ENCODE measurements around the gene CAGE1.
"Not testable (repeated sequence)": the region's sequence is repeated elsewhere in the genome, so short reads cannot be mapped to it uniquely, and the experiment has no call there.

The CAGE1 gene

DNA sequence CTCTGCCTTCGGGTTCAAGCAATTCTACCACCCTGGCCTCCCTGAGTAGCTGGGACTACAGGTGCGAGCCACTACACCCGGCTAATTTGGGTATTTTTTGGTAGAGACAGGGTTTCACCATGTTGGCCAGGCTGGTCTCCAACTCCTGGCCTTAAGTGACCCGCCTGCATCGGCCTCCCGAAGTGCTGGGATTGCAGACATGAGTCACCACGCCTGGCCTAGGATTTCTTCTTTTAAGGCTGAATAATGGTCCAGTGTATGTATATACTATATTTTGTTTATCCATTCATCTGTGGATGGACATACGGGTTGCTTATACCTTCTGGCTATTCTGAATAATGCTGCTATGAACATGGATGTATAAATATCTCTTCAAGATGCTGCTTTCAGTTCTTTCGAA lies 17.2 kb upstream of the CAGE1 start:
- no peak for DNase-seq

DNA sequence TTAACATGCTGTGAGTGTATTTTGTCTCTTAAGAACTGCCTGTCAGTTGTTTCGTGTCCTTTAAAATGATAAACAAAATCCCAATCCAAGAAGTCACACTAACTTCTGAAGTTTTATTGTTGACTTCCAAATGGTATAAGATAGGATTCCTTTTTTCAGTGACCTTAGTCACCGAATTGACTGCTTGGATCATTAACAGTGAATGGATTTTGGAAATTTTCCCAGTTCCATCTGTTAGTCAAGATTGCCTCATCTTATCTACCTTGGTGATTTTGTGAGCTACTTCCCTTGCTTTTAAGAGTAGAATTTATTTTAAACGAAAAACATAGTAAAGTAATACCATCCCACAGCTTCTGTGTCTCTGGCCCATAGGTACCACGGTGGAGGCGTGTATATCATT lies 15.0 kb upstream of the CAGE1 start:
- no peak for DNase-seq

DNA sequence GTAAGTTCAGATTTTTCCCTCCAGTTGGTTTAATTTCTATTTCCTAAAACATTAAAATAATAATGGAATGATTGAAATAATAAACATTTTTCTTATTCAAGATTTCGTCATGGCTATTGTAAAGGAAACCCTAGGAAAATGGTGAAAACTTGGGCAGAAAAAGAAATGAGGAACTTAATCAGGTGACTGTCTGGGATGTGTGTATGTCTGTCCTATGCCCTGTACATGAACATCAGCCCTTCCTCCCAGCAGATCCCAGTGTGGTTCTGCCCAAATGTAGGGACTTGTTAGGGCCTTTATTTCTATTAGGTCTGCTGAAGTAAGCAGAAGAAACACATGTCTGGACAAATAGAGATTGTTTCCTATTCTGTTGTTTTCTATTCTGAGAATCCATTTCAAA lies 13.2 kb upstream of the CAGE1 start:
- DNase-seq, result no peak

DNA sequence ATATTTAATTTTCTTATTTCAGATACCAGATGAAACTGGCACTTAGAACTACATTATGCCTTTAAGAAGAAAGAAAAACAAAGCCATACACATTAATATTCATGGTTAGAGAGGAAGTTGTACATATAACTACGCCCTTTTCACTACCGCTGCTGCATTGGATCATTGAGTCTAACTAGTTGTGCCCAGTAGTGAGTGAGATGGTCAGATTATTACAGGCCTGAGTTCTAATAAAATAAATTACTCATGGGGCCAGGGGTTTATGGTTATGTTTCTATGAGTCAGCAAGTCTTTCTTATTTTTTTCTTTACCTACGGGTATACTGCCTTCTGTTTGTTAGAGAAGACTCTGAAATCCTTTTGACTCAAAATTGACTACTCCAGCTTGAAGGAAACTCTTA lies 11.5 kb upstream of the CAGE1 start:
- DNase-seq, result no peak

DNA sequence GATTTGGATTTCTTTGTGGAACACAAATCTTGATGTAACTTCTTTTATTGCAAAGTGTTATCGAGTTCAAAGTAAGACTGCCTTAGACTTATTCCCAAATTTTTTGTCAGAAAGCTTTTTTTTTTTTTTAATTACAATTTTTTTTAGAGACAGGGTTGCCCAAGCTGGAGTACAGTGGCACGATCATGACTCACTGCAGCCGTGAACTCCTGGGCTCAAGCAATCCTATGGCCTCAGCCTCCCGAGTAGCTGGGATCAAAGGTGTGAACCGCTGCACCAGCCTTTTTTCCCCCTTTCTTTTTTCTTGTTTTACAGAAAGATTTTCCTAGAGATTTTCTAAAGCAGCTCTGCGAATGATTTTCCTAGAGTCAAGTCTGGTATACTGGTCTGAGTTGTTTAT lies 2.9 kb upstream of the CAGE1 start:
- no peak for DNase-seq

DNA sequence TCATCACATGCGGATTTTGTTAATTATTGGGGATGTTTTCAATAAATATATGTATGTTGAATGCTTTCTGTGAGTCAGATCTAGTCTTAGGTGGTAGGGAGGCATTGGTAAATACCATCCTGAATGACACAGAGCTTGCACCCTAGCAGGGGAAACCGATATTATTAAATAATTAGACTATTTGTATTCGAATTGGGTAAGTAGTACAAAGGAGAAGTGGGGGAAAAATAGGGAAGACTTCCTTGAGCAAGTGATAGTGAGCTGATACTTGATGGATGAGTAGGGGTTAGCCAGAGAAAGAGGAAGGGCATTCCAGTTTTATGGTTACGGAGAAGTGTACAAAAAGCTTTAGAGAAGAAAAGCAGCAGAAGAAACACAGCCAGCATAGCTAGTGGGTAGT lies 1.6 kb upstream of the CAGE1 start:
- no peak for DNase-seq

DNA sequence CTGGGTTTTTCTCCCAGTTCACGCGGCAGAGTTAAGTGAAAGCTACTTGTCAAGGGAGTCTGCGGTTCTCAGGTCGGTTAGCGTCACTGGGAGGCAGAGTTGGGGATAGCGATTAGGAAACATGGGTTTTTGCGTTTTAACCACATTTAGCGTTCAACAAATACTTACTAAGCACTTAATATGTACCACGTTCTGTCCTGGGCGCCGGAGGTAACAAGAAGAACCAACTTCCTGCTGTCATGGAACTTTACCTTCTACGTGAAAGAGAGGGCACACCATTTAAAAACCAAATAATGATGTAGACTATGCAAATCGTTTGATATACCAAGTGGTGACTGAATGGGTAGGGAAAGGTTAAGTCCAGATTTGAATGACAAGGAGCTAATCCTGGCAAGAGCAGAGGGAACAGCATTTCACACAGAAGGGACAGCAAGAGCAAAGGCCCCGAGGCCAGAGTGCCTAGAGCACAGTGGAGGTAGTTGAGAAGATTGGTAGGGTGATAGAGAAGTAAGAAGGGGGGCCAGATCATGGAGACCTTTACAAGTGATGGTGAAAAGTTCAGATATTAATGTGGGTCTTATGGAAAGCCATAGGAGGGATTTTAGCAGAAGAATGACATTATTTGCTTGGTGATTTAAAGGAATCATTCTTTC lies 810 bp upstream of the CAGE1 start:
- peak; percentile 36 for DNase-seq

DNA sequence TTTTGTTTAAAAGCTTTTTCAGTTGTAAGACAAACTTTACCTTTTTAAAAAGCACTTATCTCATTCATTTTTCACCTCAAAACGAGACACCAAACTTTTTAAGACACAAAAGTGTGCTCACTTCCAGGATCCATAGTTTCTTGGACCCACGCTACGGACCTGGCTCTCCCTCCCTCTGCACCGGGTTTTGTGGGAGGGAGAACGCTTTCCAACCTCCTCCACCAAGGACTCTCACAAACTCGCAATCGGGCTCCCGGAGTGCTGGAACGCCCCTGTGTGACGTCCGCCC lies 436 bp downstream of the CAGE1 start:
- DNase-seq, result no peak

DNA sequence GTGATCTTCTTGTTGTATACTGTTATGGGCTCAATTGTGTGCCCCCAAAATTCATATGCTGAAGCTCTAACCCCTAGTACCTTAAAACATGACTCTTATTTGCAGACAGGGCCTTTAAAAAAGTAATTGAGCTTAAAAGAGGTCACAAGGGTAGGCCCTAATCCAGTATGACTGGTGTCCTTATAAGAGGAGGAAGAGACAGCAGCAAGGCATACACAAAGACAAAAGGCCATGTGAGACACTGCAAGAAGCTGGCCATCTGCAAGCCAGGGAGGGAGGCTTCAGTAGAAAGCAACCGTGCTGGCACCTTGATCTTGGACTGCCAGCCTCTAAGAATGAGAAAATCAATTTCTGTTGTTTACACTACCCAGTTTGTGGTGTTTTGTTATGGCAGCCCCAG lies 8.4 kb downstream of the CAGE1 start:
- DNase-seq, result no peak

DNA sequence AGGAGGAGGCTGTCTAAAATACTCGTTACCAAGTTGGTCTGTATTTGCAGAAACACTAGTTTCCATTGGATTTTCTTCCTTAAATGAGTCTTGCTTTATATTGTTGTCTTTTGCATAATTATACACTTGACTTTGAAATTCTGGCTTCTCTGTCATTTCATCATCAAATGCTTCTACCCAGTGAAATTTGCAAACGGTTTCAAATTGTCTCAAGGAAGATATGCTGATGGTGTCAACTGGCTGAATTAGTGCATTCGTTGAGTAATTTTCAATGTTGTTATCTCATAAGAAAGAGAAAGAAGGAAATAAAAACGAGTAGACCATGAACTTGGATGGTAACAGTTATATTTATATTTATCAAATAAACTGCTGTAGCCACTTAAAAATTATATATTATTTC lies 10.8 kb downstream of the CAGE1 start:
- no peak for DNase-seq

DNA sequence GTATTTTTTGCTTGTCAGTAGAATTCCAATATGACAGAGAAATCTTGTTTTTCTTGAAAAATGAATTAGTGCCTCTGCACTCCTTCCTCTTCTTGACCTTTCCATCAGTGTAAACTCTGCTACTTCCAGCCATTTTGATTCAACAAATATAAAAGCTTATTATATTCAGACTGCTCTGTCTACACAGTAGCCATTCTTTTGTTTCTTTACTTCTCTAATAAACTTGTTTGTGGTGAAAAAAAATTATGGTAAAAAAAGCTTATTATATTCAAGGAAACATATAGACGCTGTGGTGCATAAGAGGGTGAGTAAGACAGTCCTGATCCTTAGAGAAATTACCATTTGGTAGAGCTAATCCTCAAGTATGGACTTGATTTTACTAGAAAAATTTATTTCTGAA lies 11.6 kb downstream of the CAGE1 start:
- DNase-seq, result no peak

DNA sequence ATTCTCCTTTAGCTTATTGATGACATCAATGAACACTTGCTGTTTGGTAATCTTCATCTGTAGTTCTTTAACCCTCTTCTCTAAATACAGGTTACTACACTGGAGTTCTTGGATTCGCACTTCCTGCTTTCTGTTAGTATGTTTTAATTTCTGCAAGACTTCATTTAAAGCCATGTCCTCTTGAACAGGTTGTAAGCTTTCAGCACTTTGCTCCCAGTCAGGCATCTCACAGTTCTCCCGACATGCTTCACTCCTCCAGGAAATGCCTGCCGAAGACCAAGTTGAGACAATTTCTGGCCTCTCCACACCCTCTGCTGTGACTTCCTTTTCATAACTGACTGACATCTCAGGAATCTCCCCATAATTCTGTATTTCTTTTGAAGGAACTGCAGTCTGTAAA lies 15.8 kb downstream of the CAGE1 start:
- no peak for DNase-seq

DNA sequence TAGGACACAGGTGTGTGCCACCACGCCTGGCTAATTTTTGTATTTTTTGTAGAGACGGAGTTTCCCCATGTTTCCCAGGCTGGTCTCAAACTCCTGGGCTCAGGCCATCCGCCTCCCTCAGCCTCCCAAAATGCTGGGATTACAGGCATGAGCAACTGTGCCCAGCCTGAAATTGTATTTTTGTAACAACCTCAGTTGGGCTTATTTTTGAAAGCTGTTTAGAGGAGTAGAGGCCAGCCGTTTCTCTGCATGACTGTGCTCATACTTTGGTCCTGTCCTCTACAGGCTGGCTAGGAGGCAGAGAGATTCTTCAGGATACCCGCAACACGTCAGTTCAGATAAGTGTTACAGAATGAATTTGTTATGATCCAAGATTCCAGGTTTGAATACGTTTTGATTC lies 22.1 kb downstream of the CAGE1 start:
- DNase-seq, result no peak

DNA sequence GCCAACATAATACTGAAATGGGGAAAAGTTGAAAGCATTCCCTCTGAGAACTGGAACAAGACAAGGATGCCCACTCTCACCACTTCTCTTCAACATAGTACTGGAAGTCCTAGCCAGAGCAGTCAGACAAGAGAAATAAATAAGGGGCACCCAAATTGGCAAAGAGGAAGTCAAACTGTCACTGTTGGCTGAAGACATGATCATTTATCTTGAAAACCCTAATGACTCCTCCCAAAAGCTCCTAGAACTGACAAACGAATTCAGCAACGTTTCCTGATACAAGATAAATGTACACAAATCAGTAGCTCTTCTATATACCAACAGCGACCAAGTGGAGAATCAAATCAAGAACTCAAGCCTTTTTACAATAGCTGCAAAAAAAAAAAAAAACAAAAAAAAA lies 37.6 kb downstream of the CAGE1 start:
- not testable (repeated sequence) for DNase-seq

DNA sequence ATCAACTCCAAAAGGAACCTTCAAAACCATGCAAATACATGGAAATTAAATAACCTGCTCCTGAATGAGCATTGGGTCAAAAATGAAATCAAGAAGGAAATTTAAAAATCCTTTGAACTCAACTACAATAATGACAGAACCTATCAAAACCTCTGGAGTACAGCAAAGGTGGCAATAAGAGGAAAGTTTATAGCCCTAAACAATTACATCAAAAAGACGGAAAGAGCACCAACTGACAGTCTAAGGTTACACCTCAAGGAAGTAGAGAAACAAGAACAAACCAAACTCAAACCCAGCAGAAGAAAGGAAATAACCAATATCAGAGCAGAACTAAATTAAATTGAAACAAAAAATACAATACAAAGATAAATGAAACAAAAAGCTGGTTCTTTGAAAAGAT lies 39.0 kb downstream of the CAGE1 start:
- not testable (repeated sequence) for DNase-seq

DNA sequence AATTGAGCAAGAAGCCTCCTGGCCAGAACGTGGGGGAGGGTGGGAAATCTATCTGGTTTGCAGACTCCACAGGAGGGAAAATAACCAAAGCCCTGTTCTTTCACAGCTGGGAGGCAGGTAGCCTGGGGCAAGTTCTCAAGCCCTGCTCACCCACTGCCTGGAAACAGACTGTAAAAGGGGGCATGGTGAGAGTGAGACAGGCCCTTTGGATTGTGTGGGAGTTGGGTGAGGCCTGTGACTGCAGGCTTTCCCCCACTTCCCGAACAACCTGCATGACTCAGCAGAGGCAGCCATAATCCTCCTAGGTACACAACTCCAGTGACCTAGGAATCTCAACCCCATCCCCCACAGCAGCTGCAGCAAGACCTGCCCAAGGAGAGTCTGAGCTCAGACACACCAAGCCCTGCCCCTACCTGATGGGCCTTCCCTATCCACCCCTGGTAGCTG lies 42.0 kb downstream of the CAGE1 start:
- not testable (repeated sequence) for DNase-seq

DNA sequence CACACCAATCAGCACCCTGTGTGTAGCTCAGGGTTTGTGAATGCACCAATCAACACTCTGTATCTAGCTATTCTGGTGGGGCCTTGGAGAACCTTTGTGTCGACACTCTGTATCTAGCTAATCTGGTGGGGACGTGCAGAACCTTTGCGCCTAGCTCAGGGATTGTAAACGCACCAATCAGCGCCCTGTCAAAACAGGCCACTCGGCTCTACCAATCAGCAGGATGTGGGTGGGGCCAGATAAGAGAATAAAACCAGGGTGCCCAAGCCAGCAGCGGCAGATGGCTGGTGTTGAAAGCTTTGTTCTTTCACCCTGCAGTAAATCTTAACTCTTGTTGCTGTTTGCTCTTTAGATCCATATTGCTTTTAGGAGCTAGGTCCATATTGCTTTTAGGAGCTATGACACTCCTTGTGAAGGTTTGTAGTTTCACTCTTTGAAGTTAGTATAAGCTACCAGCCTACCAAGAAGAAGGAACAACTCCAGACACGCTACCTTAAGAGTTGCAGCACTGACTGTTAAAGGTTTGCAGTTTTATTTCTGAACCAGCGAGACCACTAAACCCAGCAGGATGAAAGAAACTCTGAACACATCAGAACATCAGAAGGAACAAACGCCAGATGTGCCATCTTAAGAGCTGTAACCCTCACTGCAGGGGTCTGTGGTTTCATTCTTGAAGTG lies 44.6 kb downstream of the CAGE1 start:
- DNase-seq, result not testable (repeated sequence)

DNA sequence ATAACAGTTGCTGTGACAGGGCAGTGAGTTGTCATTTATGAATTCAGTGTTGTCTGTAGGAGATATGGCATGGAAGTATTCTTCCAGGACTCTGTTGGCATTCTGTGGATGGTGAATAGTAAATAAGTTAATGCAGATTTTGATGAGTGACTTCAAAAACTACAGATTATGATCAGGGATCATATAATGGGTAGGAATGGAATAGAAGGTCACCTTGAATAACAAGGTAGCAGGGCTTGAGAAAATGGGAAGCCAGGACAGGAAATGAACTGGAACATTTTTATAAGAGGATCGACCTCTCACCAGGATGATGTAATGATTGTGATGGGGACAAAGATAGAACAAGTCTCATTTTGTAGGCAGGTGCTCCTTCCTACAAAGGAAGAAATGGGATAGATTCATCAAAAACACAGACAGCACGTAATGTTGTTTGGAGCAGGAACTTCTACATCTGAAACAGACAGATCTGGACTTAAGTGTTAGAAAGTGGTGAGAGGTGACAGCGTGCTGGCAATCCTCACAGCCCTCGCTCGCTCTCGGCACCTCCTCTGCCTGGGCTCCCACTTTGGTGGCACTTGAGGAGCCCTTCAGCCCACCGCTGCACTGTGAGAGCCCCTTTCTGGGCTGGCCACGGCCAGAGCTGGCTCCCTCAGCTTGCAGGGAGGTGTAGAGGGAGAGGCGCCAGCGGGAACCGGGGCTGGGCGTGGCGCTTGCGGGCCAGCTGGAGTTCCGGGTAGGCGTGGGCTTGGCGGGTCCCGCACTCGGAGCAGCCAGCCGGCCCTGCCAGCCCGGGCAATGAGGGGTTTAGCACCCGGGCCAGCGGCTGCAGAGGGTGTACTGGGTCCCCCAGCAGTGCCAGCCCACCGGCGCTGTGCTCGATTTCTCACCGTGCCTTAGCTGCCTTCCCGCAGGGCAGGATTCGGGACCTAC lies 45.7 kb downstream of the CAGE1 start:
- DNase-seq, result no peak

DNA sequence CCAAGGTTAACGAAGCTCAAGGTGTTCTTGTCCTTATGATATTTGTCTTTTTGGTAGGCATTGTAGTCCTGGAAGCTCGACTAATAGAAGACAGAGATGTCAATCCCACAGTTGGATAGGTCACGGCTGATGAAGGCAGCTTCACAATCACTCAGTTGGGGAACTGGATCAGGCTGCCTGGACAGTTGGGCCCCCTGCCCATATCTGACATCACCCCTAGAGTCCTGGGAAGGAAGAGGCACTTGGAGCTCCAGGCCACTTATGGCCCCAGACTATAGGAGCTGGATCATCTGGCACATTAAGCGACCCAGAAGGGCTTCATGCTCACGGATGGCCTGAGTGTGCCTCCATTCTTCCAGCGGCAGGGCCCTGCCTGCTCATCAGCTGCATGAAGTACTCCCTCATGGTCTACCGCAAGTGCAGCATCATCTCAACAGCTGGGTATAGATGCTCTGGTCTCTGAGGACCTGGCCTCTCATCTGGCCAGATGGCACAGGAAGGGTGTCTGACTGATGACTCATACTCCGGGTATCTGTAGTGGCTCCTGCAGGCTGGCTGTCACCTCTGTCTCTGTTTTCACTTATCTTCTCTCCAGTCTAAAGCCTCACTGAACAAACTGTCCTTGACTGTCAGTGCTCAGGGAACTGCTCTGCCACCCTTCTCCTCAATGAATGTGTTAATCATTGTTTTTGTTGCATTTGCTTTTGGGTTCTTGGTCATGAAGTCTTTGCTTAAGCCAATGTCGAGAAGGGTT lies 47.4 kb downstream of the CAGE1 start:
- no peak for DNase-seq

DNA sequence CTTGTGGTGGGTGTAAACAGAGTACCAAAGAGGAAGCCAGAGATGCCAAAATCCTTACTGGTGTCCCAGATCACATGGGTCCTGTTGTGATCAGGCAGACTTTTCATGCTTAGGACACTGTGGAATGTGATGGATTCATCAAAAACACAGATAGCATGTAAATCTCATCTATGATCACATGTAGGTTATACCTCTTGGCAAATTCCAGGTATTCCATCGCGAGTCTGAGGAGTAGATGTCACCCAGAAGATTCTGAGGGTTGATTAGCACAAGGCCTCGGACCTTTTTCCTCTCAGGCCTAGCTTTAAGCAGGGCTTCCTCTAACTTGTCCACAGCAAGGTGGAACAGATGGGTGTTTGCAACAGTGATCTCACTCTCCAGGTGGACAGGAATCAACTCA lies 48.3 kb downstream of the CAGE1 start:
- no peak for DNase-seq

DNA sequence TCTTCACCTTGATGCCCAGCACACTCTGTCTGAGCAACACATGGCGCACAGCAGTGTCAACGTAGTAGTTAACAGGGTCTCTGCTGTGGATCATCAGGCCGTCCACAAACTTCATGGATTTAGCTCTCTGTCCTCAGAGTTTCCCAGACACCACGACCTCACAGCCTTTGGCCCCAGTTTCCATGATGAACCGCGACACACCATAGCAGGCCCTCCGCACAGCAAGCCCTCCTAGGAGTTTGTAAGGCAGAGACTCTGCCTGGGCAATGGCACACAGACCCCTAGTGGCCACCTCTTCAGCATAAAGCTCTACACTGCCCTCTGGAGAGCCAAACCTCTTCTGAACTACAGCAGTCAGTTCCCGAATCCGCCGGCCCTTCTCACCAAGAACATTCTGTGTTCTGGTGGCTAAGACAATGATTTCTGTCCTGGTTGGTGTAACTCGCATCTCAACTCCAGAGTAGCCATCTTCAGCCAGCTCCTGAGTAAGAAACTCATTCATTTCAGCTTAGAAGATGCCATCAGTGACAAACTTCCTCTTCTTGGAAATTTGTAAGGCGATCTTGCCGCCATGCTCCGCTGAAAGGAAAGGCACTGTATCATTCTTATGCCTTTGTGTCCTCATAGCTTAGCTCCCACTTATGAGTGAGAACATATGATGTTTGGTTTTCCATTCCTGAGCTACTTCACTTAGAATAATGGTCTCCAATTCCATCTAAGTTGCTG lies 50.4 kb downstream of the CAGE1 start:
- DNase-seq, result not testable (repeated sequence)

DNA sequence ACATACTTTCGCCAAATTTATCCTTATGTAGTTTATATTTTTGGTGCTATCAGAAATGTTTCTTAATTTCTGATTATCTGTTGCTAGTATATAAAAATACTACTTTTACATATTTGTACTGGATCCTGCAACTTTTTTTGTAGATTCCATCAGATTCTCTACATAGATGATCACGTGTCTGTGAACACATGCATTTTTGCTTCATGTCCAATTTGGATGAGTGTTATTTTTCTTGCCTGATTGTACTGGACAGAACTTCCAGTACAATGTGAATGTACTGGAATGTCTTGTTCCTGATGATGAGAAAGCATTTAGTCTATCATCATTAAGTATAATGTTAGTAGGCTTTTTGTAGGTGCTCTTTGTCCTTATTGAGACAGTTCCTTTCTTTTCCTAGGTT lies 51.5 kb downstream of the CAGE1 start:
- DNase-seq, result no peak

DNA sequence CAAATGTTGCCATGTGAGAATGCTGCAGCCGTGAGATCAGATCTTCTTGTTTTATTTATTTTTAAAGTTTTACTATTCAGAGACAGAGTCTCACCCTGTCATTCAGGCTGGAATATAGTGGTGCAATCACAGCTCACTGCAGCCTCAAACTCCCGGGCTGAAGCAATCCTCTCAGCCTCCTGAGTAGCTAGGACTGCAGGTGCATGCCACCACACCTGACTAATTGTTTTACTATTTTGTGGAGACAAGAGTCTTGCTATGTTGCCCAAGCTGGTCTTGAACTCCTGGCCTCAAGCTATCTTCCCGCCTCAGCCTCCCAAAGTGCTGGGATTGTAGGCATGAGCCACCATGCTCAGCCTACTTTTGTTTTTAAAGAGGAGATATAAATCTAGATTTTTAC lies 54.0 kb downstream of the CAGE1 start:
- DNase-seq, result no peak

Data from activated CD4-positive, alpha-beta T cell treated with anti-CD3 and anti-CD28 coated beads for 1 hour (primary cell).